Measurements from ENCODE around the gene NEU3. TPM values are rescaled to one million over a fixed set of nuclear protein-coding genes. Genes with fewer than 3 reads are reported as not detected.
A peak's percentile ranks its signal among the peaks of the same experiment; 100 is the strongest.
"Not testable (repeated sequence)": the region's sequence is repeated elsewhere in the genome, so short reads cannot be mapped to it uniquely, and the experiment has no call there.

Gene NEU3
- total RNA-seq, 1 experiment from 2014 or later: 16.4 TPM

DNA sequence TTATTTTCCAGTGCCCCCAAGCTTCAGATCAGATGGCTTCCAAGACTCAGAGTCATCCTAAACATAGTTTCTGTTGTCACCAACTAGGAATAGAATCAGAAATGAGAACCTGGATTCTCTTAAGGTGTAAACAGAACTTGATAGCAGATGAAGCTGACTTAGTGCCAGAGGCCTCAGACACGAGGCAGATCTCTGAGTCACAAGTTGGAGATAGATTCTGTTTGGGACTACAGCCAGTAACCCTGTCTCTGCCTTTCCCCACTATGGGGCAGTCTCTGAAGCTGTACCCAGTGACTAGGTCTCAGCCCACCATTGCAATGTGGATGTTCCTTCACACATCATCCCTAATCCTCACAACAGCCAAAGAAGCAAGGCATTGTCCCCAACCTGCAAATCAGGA is 25.4 kb downstream of the NEU3 start:
- ATAC-seq (peak; percentile 28; the same call in 1 of the 2 replicates), DNase-seq (ENCODE audit: low spot score) (no peak)
- peaks cover 8% of the 10 kb centered on the region for H3K4me1 Mint-ChIP-seq
- POLR2A ChIA-PET: no interaction called here
- TF ChIP-seq, protein P1, sequence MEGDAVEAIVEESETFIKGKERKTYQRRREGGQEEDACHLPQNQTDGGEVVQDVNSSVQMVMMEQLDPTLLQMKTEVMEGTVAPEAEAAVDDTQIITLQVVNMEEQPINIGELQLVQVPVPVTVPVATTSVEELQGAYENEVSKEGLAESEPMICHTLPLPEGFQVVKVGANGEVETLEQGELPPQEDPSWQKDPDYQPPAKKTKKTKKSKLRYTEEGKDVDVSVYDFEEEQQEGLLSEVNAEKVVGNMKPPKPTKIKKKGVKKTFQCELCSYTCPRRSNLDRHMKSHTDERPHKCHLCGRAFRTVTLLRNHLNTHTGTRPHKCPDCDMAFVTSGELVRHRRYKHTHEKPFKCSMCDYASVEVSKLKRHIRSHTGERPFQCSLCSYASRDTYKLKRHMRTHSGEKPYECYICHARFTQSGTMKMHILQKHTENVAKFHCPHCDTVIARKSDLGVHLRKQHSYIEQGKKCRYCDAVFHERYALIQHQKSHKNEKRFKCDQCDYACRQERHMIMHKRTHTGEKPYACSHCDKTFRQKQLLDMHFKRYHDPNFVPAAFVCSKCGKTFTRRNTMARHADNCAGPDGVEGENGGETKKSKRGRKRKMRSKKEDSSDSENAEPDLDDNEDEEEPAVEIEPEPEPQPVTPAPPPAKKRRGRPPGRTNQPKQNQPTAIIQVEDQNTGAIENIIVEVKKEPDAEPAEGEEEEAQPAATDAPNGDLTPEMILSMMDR (IDR thresholded peaks at IDR 0.05): no peak
- TF ChIP-seq, protein P2, sequence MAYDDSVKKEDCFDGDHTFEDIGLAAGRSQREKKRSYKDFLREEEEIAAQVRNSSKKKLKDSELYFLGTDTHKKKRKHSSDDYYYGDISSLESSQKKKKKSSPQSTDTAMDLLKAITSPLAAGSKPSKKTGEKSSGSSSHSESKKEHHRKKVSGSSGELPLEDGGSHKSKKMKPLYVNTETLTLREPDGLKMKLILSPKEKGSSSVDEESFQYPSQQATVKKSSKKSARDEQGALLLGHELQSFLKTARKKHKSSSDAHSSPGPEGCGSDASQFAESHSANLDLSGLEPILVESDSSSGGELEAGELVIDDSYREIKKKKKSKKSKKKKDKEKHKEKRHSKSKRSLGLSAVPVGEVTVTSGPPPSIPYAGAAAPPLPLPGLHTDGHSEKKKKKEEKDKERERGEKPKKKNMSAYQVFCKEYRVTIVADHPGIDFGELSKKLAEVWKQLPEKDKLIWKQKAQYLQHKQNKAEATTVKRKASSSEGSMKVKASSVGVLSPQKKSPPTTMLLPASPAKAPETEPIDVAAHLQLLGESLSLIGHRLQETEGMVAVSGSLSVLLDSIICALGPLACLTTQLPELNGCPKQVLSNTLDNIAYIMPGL (CRISPR knock-in tag; IDR thresholded peaks at IDR 0.05): no peak
- TF ChIP-seq, protein P3, sequence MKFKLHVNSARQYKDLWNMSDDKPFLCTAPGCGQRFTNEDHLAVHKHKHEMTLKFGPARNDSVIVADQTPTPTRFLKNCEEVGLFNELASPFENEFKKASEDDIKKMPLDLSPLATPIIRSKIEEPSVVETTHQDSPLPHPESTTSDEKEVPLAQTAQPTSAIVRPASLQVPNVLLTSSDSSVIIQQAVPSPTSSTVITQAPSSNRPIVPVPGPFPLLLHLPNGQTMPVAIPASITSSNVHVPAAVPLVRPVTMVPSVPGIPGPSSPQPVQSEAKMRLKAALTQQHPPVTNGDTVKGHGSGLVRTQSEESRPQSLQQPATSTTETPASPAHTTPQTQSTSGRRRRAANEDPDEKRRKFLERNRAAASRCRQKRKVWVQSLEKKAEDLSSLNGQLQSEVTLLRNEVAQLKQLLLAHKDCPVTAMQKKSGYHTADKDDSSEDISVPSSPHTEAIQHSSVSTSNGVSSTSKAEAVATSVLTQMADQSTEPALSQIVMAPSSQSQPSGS (CRISPR knock-in tag; IDR thresholded peaks at IDR 0.05; ENCODE audit: borderline replicate concordance, low read depth): no peak
- no peak for TF ChIP-seq FOXP1 (CRISPR knock-in tag; IDR thresholded peaks at IDR 0.05; ENCODE audit: borderline replicate concordance)
- TF ChIP-seq, protein P4, sequence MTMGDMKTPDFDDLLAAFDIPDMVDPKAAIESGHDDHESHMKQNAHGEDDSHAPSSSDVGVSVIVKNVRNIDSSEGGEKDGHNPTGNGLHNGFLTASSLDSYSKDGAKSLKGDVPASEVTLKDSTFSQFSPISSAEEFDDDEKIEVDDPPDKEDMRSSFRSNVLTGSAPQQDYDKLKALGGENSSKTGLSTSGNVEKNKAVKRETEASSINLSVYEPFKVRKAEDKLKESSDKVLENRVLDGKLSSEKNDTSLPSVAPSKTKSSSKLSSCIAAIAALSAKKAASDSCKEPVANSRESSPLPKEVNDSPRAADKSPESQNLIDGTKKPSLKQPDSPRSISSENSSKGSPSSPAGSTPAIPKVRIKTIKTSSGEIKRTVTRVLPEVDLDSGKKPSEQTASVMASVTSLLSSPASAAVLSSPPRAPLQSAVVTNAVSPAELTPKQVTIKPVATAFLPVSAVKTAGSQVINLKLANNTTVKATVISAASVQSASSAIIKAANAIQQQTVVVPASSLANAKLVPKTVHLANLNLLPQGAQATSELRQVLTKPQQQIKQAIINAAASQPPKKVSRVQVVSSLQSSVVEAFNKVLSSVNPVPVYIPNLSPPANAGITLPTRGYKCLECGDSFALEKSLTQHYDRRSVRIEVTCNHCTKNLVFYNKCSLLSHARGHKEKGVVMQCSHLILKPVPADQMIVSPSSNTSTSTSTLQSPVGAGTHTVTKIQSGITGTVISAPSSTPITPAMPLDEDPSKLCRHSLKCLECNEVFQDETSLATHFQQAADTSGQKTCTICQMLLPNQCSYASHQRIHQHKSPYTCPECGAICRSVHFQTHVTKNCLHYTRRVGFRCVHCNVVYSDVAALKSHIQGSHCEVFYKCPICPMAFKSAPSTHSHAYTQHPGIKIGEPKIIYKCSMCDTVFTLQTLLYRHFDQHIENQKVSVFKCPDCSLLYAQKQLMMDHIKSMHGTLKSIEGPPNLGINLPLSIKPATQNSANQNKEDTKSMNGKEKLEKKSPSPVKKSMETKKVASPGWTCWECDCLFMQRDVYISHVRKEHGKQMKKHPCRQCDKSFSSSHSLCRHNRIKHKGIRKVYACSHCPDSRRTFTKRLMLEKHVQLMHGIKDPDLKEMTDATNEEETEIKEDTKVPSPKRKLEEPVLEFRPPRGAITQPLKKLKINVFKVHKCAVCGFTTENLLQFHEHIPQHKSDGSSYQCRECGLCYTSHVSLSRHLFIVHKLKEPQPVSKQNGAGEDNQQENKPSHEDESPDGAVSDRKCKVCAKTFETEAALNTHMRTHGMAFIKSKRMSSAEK (CRISPR knock-in tag; IDR thresholded peaks at IDR 0.05; ENCODE audit: borderline replicate concordance): no peak
- TF ChIP-seq, protein P5, sequence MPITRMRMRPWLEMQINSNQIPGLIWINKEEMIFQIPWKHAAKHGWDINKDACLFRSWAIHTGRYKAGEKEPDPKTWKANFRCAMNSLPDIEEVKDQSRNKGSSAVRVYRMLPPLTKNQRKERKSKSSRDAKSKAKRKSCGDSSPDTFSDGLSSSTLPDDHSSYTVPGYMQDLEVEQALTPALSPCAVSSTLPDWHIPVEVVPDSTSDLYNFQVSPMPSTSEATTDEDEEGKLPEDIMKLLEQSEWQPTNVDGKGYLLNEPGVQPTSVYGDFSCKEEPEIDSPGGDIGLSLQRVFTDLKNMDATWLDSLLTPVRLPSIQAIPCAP (CRISPR knock-in tag; IDR thresholded peaks at IDR 0.05): no peak
- TF ChIP-seq TEAD4 (CRISPR knock-in tag; IDR thresholded peaks at IDR 0.05): no peak
- TF ChIP-seq SMAD3 (CRISPR knock-in tag; IDR thresholded peaks at IDR 0.05; ENCODE audit: borderline replicate concordance): no peak
- no peak for TF ChIP-seq CBFB (CRISPR knock-in tag; IDR thresholded peaks at IDR 0.05; ENCODE audit: low read depth)
- TF ChIP-seq CREM (CRISPR knock-in tag; IDR thresholded peaks at IDR 0.05): no peak
- no peak for TF ChIP-seq GRHL2 (CRISPR knock-in tag; IDR thresholded peaks at IDR 0.05; ENCODE audit: insufficient replicate concordance, severe bottlenecking)
- TF ChIP-seq TEAD1 (CRISPR knock-in tag; IDR thresholded peaks at IDR 0.05): no peak
- no peak for TF ChIP-seq NR1H2 (CRISPR knock-in tag; IDR thresholded peaks at IDR 0.05)
- TF ChIP-seq SMAD4 (CRISPR knock-in tag; IDR thresholded peaks at IDR 0.05): no peak
- CTCF ChIA-PET: interaction anchor here (0.8 to 1.4 kb wide), 4 partner anchors 9 to 235 kb away, joined by 3 to 5 read pairs (median 4); no protein-coding TSS in a partner anchor
- peaks cover 21% of the 10 kb centered on the region for H3K36me3 Mint-ChIP-seq
- peaks cover 4% of the 10 kb centered on the region for H3K27me3 Mint-ChIP-seq (ENCODE audit: low read depth)
- H3K4me3 Mint-ChIP-seq: no peak overlapping the region
- H3K27ac Mint-ChIP-seq: no peak overlapping the region
- peaks cover 22% of the 10 kb centered on the region for H3K9me3 Mint-ChIP-seq

DNA sequence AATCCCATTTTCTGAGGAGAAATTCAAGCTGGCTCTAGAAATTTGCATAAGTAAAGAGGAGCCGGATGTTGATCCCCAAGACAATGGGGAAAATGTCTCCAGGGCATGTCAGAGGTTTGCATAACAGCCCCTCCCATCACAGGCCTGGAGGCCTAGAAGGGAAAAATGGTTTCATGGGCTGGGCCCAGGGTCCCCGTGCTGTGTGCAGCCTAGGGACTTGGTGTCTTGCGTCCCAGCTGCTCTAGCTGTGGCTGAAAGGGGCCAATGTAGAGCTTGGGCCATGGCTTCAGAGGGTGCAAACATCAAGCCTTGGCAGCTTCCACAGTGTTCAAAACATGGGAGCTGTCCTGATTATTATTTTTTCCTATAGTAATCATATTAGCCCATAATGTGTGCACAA is 30.5 kb downstream of the NEU3 start:
- H3K9me3 Mint-ChIP-seq: peaks cover 40% of the 10 kb centered on the region
- H3K27ac Mint-ChIP-seq; H3K4me3 Mint-ChIP-seq; CTCF ChIA-PET; POLR2A ChIA-PET; ATAC-seq; DNase-seq (ENCODE audit: low spot score); H3K4me1 Mint-ChIP-seq; H3K27me3 Mint-ChIP-seq (ENCODE audit: low read depth): not testable (repeated sequence)
- peaks cover 33% of the 10 kb centered on the region for H3K36me3 Mint-ChIP-seq

DNA sequence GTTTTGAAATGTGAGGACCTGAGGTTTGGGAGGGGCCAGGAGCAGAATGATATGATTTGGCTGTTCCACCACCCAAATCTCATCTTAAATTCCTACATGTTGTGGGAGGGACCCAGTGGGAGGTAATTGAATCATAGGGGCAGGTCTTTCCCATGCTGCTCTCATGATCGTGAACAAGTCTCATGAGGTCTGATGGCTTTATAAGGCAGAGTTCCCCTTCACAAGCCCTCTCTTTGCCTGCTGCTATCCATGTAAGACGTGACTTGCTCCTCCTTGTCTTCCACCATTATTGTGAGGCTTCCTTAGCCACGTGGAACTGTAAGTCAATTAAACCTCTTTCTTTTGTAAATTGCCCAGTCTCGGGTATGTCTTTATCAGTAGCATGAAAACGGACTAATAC is 31.6 kb downstream of the NEU3 start:
- H3K4me1 Mint-ChIP-seq; ATAC-seq; POLR2A ChIA-PET; H3K4me3 Mint-ChIP-seq; DNase-seq (ENCODE audit: low spot score); H3K27me3 Mint-ChIP-seq (ENCODE audit: low read depth); CTCF ChIA-PET; H3K27ac Mint-ChIP-seq: not testable (repeated sequence)
- H3K9me3 Mint-ChIP-seq: peaks cover 40% of the 10 kb centered on the region
- peaks cover 33% of the 10 kb centered on the region for H3K36me3 Mint-ChIP-seq

Data from WTC11 (cell line).